GM18507 (cell line): ENCODE measurements around the gene FGF3.

Experiments used
- DNase-seq: peaks from one replicate; pipeline ENCODE4 v3.0.0; 2011; ENCODE audit warnings: low read depth; ENCODE audit not compliant: insufficient read length; ENCODE audit errors: extremely low spot score
- FAIRE-seq: peaks from 2 replicates; lab custom pipeline; 2011; peaks lifted over from hg19 to GRCh38; lab: Jason Lieb, UNC

FGF3 gene

DNA sequence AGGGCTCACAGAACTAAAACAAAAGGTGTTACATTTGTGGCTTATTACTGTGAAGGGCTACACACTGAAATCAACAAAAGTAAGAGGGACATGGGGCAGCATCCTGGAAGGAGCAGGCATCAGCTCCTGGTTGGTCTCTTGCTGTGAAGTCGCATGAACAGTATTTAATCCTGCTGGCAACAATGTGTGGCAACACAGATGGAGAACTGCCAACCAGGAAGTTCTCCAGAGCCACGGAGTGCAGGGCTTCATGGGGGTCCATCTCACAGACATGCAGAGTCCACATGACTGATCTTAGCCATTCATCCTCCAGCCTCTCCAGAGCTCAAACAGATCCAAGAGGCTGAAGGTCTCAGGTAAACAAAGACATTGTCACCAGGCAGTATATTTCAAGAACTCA, 32.8 kb upstream of the FGF3 start:
- DNase-seq (no peak), FAIRE-seq (no peak)

DNA sequence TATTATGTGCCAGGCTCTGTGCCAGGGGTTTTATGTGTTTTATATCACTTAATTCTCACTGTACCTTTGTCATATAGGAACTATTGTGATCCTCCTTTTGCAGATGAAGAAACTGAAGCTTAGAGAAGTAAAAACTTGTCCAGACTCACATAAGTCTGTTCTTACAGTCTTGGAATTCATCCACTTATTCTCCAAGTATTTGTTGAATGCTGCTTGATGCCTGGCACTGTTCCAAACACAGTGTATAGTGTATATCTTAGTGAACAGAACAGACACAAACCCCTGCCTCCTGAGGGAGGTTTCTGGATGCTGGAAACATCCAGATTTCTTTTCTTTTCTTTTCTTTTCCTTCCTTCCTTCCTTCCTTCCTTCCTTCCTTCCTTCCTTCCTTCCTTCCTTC, 29.0 kb upstream of the FGF3 start:
- FAIRE-seq, result no peak
- DNase-seq, result no peak

DNA sequence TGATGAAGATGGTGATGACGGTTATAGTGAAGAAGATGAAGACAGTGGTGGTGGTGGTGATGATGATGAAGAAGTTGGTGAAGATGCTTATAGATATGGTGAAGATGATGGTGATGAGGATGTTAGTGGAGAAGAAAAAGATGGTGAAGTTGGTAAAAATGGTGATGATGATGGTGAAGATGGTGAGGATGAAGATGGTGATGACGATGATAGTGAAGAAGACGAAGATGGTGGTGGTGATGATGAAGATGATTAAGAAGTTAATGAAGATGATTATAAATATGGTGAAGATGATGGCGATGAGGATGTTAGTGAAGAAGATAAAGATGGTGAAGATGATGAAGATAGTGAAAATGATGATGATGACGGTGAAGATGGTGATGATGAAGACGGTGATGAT, 25.2 kb upstream of the FGF3 start:
- DNase-seq (no peak), FAIRE-seq (no peak)

DNA sequence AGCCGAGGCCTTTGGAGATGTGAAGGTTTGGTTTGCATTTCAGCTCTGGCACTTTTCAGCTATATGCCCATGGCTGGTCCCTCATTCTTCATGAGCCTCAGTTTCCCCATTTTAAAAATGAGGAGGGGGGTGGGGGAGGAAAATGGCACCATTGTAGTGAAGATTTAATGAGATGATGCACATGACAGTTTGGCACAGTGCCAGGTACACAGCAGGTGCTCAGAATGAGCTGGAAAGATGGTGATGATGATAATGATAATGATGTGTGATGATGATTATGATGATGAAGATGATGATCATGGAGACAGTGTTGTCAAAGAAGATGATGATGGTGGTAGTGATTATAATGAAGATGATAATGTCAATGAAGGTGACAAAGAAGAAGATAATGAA, 24.3 kb upstream of the FGF3 start:
- FAIRE-seq, result no peak
- DNase-seq, result no peak

DNA sequence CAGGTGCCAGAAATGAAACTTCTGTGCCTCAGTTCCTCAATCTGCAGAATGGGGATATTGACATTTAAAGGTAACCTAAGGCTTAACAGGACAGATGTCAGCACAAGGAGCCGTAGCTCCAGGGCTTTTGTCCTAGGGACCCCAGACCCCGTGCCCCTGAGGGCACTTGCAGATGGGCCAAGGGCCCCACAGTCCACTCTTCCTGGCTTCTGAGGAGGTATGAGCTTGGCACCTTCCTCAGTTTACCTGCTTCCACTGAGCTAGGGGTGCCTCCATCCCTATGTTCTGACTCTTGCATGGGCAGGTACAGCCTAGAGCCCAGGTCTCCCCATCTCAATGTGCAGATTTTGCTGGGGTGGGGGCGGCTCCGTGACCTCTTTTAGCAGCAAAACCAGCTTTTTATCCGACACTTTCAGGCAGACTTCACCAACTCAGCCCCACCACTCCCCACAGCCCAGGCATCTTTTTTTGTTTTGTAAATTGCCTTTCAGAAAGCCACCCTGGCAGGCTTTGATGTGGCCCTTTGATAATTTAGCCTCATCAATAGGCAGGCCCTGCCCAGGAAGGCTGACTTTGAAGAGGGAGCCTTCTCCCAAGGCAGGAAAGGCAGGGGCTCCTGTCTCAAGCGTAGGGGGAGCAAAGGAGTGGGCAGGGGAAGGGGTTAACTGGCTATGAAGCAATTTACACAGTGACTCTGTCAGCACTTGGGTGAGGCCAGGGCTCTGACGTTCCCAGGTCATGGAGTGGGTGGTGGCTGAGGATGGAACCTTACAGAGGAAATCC, 23.7 kb upstream of the FGF3 start:
- DNase-seq, result no peak
- no peak for FAIRE-seq

DNA sequence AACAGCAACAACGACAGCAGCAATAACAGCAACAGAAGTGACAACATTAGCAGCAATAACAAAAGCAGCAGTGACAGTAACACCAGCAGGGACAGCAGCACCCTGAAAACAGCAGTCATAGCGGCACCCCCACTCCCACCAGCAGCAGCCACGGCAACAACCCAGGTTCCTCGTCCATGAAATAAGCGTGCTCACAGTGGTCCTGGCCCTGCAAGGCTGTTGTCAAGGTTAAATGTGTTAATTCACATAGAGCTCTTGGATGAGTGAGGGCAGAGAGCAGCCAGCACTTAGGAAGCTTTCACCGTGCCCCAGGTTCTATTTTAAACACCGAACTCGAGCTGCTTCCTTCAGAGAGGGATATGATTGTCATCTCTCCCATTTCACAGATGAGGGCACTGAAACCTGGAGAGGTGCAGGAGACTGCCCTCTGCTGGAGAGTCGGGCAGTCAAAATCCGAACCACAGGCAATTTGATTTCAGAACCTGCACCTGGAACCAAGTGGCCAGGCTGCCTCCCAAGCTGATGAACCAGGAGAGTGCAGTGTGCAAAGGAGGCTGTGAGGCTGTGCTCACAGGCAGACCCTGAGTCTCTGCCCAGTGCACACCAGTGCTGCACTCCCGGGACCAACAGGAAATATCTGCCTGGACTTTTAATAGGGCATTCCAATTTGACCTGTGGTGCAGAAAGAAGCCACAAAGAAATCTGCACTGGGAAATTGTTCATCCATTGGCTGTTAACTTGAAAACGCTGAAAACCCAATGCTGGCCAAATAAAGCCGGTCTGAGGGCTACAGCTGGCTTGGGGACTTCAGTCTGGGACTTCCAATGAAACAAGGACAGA, 22.9 kb upstream of the FGF3 start:
- DNase-seq (no peak), FAIRE-seq (no peak)

DNA sequence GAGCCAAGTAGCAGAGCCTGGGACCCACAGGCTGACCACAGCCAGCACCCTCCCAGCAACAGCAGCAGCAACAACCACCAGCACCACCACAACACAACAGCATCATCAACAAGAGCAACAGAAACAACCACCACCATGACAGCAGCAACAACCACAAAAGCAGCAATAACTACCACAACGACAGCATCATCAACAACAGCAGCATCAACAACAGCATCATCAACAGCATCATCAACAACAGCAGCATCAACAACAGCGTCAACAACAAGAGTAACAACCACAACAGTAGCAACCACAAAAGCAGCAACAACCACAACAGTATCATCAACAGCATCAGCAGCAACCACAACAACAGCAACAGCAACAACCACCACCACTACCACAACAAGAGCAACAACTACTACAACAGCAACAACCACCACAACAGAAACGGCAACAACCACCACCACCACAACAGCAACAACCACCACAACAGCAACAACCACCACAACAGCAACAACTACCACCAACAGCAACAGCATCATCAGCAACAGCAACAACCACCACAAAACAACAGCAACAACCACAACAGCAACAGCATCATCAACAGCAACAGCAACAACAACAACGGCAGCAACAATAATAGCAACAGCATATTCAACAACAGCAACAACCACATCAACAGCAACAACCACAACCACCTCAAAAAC, 22.1 kb upstream of the FGF3 start:
- FAIRE-seq, result no peak
- DNase-seq, result no peak

DNA sequence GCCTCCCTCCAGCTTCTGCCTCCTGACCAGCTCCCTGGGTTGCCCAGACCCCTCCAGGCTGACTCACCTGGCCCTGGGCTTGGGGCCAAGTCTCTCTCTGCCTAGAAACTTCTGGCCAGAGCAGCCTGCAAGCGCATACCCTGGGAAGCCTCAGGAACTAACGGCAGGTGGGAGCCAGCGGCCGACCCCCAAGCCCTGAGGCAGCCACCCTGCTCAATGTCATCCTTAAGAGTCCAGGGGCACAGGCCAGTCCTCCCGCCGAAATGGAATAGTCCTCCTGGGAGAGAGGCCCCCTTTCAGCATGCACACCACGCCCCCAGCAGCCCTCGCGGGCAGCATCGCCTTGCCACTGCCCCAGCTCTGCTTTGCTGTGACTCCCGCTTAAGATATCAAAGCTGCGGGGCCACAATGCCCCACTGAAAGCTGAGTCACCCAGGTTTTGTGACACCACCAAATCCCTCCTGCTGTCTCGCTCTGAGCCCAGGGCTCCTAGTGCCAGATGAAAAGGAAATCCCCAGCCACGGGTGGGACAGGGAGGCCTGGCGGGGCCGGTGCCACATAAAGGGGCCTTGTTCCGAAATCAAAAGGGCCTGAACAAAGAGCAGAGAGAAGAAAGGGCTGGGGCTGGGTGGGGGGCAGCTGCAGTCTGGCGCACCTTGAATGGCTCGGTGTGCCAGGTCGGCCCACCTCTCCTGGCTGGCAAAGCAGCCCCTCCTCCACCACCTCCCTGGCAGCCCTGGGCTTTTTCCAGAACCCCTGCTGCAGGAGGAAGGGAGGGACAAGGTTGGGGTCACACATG, 21.4 kb upstream of the FGF3 start:
- no peak for FAIRE-seq

DNA sequence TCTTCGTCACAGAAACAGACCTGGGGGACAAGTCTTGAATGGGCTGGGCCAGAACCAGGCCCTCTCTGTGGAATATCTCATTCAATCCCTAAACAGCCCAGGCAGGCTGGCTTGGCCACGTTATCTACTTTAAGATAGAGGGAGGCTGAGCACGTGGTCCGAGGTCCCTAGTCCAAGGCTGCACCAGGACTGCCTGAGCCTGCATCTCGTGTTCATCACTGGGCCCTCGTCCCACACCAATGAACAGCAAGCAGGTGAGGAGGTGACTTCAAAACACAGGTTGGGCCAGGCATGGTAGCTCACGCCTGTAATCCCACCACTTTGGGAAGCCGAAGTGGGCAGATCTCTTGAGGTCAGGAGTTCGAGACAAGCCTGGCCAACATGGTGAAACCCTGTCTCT, 20.3 kb upstream of the FGF3 start:
- no peak for FAIRE-seq
- no peak for DNase-seq

More for the DNA sequence above, 21.4 kb upstream of the FGF3 start:
- DNase-seq, result no peak

DNA sequence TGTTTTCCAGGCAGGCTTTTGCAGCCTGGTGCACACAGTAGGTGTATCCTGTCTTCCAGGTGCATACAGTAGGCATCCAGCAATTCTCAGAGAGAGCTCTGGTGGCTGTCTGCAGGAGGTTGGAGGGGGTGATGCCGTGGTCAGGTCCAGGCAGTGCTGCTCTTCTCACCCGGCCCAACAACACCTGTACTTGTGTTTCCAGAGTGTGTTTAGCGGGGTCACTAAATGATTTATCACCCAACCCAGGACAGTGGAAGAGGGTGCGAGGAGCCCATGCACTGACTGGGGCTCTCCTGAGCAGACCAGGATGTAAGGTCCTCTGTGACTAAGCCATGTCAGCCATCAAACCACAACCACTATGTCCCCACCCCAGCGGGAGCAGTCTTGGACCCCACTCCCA, 18.6 kb upstream of the FGF3 start:
- no peak for DNase-seq
- FAIRE-seq, result no peak

DNA sequence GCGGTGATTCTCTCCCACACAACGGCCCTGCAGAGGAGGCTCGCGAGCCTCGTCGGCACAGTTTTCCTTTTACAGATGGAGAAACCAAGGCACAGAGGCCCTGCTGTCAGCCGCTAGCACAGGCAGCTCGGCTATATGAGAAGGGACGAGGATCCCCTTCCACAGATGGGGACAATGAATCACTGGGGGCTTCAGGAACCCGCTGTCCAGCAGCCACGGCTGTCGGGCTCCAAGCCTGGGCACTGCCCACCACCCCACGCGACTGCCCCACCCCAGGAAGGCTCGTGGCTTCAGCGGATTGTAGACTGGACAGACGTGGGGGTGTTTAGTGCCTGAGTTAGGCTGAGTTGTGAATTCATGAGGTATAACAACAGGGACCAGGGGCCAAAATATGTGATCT, 17.2 kb upstream of the FGF3 start:
- no peak for DNase-seq
- no peak for FAIRE-seq

DNA sequence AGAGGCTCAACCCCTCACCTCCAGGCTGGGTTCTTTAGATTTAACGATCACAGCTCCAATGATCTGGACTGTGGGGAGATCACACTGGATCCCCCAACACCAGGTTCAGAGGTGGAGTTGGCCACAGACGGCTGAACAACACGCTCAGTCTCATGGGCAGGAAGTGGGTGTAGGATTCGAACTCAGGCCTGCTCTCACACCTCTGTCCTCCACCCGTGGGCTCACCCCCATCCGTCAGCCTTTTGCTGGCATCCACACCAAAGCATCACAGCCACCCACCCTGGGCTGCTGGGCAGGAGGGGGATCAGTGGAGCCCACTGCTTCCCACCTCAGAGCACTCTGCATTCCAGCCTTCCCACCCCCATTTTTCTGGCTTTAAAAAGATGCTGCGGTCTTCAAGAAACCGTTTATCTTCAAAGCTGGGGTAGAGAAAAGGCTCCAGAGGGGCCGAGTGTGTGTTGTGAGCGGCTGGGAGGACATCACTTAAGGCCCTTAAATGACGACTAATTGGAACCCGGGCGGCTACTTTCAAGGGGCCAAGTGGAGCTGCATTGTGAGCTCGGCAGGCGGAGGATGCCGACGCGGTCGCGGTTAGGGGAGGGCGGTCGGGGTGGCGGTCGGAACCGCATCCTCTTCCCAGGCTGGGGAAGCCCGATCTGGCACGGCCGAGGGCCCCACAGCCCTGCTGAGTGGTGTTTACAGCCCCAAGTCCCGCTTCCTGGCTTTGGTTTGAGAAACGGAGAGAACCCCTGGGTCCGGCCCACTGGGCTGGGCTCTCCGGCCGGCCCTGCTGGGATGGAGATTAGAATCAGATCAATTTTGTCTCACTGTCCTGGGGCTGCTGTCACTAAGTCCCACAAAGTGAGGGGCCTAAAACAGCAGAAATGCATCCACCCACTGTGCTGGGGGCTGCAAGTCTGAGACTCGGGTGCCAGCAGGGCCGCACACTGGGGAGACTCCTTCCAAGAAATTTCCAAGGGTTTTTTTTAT, 15.9 kb upstream of the FGF3 start:
- no peak for FAIRE-seq

DNA sequence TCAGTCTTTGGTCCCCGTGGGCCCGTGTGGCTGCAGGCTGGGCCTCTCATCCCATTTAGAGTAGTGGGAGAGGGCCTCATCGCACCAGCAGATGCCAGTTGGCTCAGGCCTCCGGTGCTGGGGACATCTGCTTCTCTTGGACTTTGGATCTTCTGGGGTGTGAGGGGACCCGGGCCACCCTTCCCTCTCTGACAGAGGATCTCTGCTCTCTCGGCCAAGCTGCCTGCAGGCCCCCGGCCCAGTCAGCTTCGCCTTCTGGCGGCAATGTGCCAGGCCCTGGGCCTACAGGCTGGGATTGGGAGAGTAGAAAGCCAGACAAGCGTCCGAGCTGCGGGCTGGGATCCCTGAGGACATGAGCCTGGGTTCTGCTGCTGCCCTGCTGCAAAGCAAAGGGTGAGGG, 15.0 kb upstream of the FGF3 start:
- DNase-seq (no peak), FAIRE-seq (no peak)

More for the DNA sequence above, 15.9 kb upstream of the FGF3 start:
- DNase-seq, result no peak

DNA sequence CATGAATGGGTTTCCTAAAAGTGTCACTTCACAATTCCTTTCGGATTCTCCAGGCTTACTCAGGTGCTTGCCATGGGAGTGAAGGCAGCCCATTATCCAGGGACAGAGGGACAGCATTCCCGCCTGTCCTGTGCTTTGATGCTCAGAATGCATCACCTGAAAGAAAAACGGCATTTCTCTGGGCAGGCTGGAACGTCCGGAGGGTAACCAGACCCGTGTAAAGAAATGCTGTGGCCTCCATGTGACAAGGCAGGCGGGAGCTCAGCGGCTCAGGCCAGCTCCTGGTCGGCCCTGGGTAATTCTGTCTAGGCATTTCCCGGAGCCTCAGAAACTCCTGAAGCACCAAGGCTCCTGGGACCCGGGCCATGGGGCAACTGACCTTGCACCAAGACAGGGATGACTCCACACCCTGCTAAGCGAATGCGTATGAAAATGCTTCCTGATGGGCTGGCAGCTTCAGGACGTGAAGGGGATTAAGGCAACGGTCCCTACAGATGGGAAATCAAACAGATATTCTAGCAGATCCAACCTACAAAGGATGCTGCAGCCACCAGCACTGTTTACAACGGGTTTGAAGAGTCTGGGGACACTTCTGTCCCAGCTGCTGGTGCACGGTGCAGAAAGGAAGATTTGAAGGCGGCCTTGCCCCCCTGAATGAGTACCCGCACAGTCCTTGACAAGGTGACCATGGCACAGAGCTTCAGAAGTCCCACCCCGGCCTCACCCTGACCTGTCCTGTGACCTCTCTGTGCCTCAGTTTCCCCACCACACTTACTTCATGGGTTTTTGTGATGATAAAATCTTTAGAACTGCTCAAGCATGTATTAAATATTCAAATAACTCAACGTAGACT, 13.6 kb upstream of the FGF3 start:
- FAIRE-seq (no peak), DNase-seq (no peak)

DNA sequence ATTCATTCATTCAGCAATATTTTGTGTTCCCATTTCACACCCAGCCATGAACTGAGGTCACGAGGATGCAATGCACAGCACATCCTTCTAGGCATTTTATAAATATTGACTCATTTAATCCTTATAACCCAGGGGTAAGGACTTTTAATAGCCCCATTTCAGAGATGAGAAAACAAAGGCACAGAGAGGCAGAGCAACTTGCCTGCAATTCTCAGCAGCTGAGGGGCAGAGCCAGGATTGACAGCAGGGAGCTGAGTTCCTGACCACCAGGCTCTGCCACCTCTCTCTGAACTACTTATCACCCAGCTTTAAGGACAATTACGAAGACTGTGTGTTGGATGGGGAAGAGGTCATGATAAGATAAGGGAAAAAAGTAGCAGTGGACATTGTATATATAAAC, 12.8 kb upstream of the FGF3 start:
- FAIRE-seq, result no peak
- DNase-seq, result no peak

DNA sequence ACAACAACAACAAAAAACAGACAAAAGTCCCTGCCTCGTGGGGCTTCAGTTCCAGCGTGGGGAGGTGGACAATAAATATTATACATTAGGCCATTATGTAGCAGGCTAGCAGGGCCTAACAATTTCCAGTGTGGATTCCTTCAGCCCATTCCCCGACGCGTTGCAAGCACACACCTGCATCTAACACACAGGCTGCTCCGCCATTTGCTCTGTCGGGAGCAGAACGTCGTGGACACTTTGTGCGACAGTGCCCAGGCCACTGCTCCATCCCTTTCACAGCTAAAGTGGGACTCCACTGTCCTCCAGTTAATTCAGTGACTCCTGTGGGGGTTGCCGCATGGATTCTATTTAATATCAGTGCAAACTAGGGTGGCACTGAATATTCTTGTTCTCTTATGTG, 10.9 kb upstream of the FGF3 start:
- DNase-seq (no peak), FAIRE-seq (no peak)

DNA sequence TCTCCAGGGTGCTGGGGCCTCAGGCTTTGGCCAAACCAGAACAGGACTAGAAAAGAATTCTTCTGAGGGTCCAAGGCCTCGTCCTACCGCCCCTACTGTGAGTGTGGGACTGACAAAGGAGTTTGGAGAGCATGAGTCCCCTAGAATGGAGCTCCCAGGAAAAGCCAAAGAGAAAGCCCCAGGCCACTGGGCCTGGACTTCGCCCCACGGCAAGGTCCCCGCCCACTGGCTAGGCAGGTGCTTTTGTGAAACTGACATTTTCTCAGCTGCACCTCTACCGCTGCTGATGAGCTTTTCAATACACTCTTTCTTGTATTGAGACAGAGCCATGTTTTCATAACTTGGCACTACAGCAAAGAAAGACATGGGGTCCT, 9.7 kb upstream of the FGF3 start:
- DNase-seq (no peak), FAIRE-seq (no peak)
